Nephron progenitor cell (in vitro differentiated cells): ENCODE data around the gene TTYH3.

Experiments
- DNase-seq: peaks from one replicate; pipeline ENCODE4 v3.0.0; 2021
- H3K27ac Mint-ChIP-seq: 2 replicates; pipeline ENCODE4 v1.8.0; 2021; ENCODE audit warnings: mild to moderate bottlenecking, moderate library complexity, mixed read lengths
- H3K27me3 Mint-ChIP-seq: 2 replicates; pipeline ENCODE4 v1.8.0; 2021; ENCODE audit warnings: mild to moderate bottlenecking, low read depth, mixed read lengths; ENCODE audit not compliant: poor library complexity
- H3K36me3 Mint-ChIP-seq: 2 replicates; pipeline ENCODE4 v1.8.0; 2021; ENCODE audit warnings: low read depth, mixed read lengths
- H3K4me1 Mint-ChIP-seq: 2 replicates; pipeline ENCODE4 v1.8.0; 2021; ENCODE audit warnings: mixed read lengths
- H3K4me3 Mint-ChIP-seq: 2 replicates; pipeline ENCODE4 v1.8.0; 2021; ENCODE audit warnings: mild to moderate bottlenecking, moderate library complexity, mixed read lengths
- H3K9me3 Mint-ChIP-seq: 2 replicates; pipeline ENCODE4 v1.8.0; 2021; ENCODE audit warnings: mild to moderate bottlenecking, moderate library complexity, mixed read lengths
- CTCF ChIP-seq: fragments of 200-600 bp; sonication (generic); IDR thresholded peaks from 2 replicates; pipeline ENCODE4 v1.5.0; 2021; ENCODE audit warnings: antibody characterized with exemption

TTYH3 gene

GRCh38 chr7:2613098-2613930 lies 18.5 kb upstream of the TTYH3 start:
- H3K36me3 Mint-ChIP-seq, result no peaks in the 10 kb centered on the region
- H3K27ac Mint-ChIP-seq, result peak overlapping the region; percentile 36
- H3K4me1 Mint-ChIP-seq, result peaks cover 75% of the 10 kb centered on the region
- H3K4me3 Mint-ChIP-seq, result no peak overlapping the region
- H3K9me3 Mint-ChIP-seq, result no peaks in the 10 kb centered on the region
- no peak for DNase-seq
- H3K27me3 Mint-ChIP-seq, result peaks cover 8% of the 10 kb centered on the region
- TF ChIP-seq CTCF, result no peak

GRCh38 chr7:2613931-2614600 lies 17.7 kb upstream of the TTYH3 start:
- no peak for TF ChIP-seq CTCF
- Mint-ChIP-seq H3K4me3 (no peak overlapping the region), H3K27ac (peak overlapping the region; percentile 30), H3K9me3 (no peaks in the 10 kb centered on the region), H3K27me3 (peaks cover 8% of the 10 kb centered on the region), H3K36me3 (no peaks in the 10 kb centered on the region), H3K4me1 (peaks cover 75% of the 10 kb centered on the region)
- DNase-seq, result no peak

DNA sequence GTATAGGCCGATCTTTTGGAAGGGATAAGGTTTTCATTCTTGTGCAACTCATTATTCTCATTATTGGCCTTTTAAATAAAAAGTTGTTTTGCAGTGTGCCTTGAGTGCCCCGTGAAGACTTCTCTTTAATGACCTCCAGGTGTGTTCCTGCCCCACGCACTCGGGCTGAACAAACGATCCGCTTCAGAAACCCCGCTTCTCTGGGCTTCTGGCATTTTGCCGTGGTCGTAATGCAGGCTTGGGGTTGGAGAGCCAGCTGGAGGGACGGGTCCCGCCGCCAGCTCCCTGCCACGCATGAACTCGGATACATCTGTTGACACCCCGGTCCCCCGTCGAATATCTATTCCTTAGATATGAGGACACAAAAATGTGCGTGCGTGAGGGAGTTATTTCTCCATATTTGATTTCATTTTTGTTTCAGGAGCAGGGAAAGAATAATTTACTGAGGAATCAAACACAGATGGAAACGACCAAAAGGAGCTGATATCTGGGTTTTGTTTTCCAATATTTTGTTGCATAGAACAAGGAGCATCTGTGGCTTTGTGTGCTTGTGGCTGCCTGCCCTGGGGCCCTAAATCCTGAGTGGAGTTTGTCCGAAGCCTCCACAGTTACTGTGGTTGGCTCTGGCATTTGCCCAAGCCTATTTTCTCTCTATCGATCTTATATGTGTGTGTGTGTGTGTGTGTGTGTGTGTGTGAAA lies 17.0 kb upstream of the TTYH3 start:
- Mint-ChIP-seq H3K27me3 (peaks cover 8% of the 10 kb centered on the region), H3K4me1 (peaks cover 73% of the 10 kb centered on the region), H3K36me3 (no peaks in the 10 kb centered on the region), H3K27ac (no peak overlapping the region), H3K9me3 (no peaks in the 10 kb centered on the region), H3K4me3 (no peak overlapping the region)
- no peak for DNase-seq
- TF ChIP-seq CTCF, result no peak

DNA sequence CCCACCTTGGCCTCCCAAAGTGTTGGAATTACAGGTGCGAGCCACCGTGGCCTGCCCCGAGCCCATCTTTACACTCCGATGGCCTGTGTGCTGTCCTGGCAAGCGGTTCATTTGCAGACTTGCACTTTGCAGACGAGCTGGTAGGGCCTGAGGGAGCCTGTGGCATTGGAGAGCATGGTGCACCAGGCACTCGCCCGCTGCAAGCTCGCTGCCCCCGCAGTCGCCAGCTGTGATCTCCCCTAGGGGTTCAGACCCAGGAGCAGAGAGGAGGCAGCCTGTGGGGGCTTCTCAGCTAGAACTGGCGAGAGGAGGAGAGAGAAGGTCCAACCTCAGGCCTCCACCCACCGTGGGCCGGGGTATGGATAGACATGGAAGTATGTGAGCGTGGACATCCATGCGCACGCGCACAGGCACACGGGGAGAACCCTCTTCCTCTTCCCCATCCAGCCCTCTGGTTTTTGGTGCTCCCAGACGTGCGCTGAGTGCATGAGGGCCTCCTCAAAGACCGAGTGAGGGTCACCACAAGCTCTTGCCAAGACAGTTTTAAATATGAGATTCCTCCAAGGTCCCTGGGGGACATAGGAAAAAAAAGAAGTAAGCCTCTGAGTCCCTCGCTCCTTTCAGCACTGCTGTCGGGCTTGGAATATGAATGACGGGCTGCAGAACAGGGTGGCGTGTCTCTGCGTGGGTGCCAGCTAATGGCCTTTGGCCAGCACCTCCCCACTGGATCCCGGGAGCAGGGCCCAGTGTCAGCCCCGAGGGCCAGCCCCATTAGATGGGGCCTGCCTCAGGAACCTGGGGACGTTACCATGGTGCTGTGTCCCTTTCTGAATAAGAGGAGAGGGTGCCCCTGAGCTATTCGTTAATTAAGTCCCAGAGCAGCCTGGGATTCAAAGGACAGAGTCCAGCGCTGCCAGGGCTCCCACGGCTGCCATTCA lies 15.1 kb upstream of the TTYH3 start:
- H3K36me3 Mint-ChIP-seq, result no peaks in the 10 kb centered on the region
- no peak overlapping the region for H3K27ac Mint-ChIP-seq
- peaks cover 70% of the 10 kb centered on the region for H3K4me1 Mint-ChIP-seq
- no peak for DNase-seq
- H3K27me3 Mint-ChIP-seq, result peaks cover 6% of the 10 kb centered on the region
- TF ChIP-seq CTCF, result no peak
- H3K4me3 Mint-ChIP-seq, result no peak overlapping the region
- peaks cover 4% of the 10 kb centered on the region for H3K9me3 Mint-ChIP-seq

DNA sequence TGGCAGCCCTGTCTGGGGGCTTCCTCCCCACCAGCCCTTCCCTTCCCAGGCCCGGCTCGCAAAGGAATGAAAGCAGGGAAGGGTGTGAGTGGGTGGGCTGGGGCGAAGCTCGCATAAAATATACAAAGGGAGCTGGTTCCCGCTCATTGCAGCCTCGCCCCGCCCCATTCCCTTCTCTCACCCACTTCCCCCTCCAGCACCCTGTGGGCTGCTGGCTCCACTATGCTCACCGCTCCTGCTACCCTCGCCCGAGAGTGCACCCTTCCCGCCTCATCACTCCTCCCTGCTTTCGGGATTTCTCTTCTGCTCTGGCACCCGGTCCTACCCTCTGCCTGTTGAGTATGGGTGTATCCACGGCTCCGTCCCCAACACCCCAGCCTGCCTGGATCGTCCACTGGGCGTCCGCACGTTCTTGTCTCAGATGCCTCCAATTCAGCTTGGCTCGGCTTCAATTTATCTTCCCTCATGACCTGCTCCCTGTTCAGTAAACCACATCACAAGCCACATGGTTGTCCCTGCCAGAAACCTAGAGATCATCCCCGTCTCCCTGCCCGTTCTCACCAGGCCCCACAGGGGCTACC lies 14.4 kb upstream of the TTYH3 start:
- peak overlapping the region; percentile 34 for H3K27ac Mint-ChIP-seq
- peaks cover 74% of the 10 kb centered on the region for H3K4me1 Mint-ChIP-seq
- peaks cover 6% of the 10 kb centered on the region for H3K27me3 Mint-ChIP-seq
- H3K9me3 Mint-ChIP-seq, result peaks cover 4% of the 10 kb centered on the region
- TF ChIP-seq CTCF, result no peak
- peak overlapping the region; percentile 6 for H3K4me3 Mint-ChIP-seq
- no peak for DNase-seq
- H3K36me3 Mint-ChIP-seq, result no peaks in the 10 kb centered on the region
